Stomach (tissue), 4 donors: ENCODE results near the gene ITPKA.

ENCODE experiments used
- CTCF ChIP-seq, 7 experiments: fragments of 450-650 bp in 4 of 7; fragments of 200-600 bp in 3 of 7; sonication (generic) in 3 of 7; IDR thresholded peaks; one replicate each; pipeline ENCODE4 v1.5.1; 2016 to 2019; ENCODE audit warnings: antibody characterized with exemption in 7 of 7, control low read depth in 2 of 7, mild to moderate bottlenecking in 1 of 7
- EP300 ChIP-seq: sonication (generic); formaldehyde crosslinking; IDR thresholded peaks from one replicate; pipeline ENCODE4 v1.6.1; 2017; ENCODE audit warnings: antibody characterized with exemption
- POLR2A ChIP-seq, 4 donors: fragments of 450-650 bp; IDR thresholded peaks; one replicate each; pipeline ENCODE4 v1.6.1; 2016; ENCODE audit warnings: antibody characterized with exemption in 4 of 4, control low read depth in 2 of 4, mild to moderate bottlenecking in 1 of 4, moderate library complexity in 1 of 4
- POLR2AphosphoS5 ChIP-seq, 3 donors: sonication (generic); formaldehyde crosslinking; IDR thresholded peaks; one replicate each; pipeline ENCODE4 v1.6.1; 2016; ENCODE audit warnings: antibody characterized with exemption in 3 of 3

GRCh38 chr15:41492597-41493204 lies 973 bp upstream of the ITPKA start:
- no peak for TF ChIP-seq POLR2AphosphoS5 (IDR thresholded peaks at IDR 0.05)
- no peak for TF ChIP-seq CTCF (IDR thresholded peaks at IDR 0.05)
- no peak for TF ChIP-seq EP300
- TF ChIP-seq POLR2A (IDR thresholded peaks at IDR 0.05): no peak
